ENCODE data around the gene ADAM10. TPM values are rescaled to one million over a fixed set of nuclear protein-coding genes. Genes with fewer than 3 reads are reported as not detected.

The ADAM10 gene
- total RNA-seq, 2 donors from 2014 or later, result 191 to 211 TPM

GRCh38 chr15:58734859-58735258 is 14.6 kb downstream of the ADAM10 start:
- Histone ChIP-seq H3K4me3 (ENCODE audit: low read length) (no peak overlapping the region), H3K9me3 (ENCODE audit: control insufficient read depth, low read length) (no peaks in the 10 kb centered on the region), H3K27me3 (ENCODE audit: control insufficient read depth, insufficient read depth, low read length, poor library complexity, severe bottlenecking) (no peaks in the 10 kb centered on the region), H3K9ac (ENCODE audit: extremely low read depth, low read length, poor library complexity, severe bottlenecking) (no peak overlapping the region), H3K27ac (ENCODE audit: low read depth, low read length) (no peak overlapping the region), H3K36me3 (ENCODE audit: control insufficient read depth, insufficient read depth, low read length) (peaks cover 8% of the 10 kb centered on the region), H3K4me1 (ENCODE audit: control insufficient read depth, insufficient read depth, low read length) (peaks cover 10% of the 10 kb centered on the region)
- peaks cover 46% of the 10 kb centered on the region for H3K4me1 Mint-ChIP-seq
- H3K9me3 Mint-ChIP-seq, result peaks cover 9% of the 10 kb centered on the region
- H3K27ac Mint-ChIP-seq, result peak overlapping the region; percentile 65
- no peaks in the 10 kb centered on the region for H3K27me3 Mint-ChIP-seq (ENCODE audit: insufficient read depth)
- no peak for TF ChIP-seq CTCF (conservative IDR thresholded peaks at IDR 0.05)
- 38 to 77% methylated on average over 2 of the region's 2 CpGs for WGBS, 2 experiments (ENCODE audit: insufficient coverage in 1 of 2, insufficient read length in 1 of 2)
- H3K36me3 Mint-ChIP-seq (ENCODE audit: low read depth), result peaks cover 14% of the 10 kb centered on the region
- no peak overlapping the region for H3K4me3 Mint-ChIP-seq
- DNase-seq, result no peak

- DNase-seq, result no peak
- H3K36me3 Mint-ChIP-seq (ENCODE audit: low read depth), result peaks cover 23% of the 10 kb centered on the region
- no peaks in the 10 kb centered on the region for H3K27me3 ChIP-seq (ENCODE audit: control insufficient read depth, insufficient read depth, low read length, poor library complexity, severe bottlenecking)
- peaks cover 37% of the 10 kb centered on the region for H3K4me1 Mint-ChIP-seq
- H3K4me1 ChIP-seq (ENCODE audit: control insufficient read depth, insufficient read depth, low read length), result peaks cover 6% of the 10 kb centered on the region
- TF ChIP-seq CTCF (conservative IDR thresholded peaks at IDR 0.05), result no peak
- 96 to 100% methylated on average over 3 to 4 of the region's 4 CpGs for WGBS, 2 experiments (ENCODE audit: insufficient coverage in 1 of 2, insufficient read length in 1 of 2)
- no peak overlapping the region for H3K27ac ChIP-seq (ENCODE audit: low read depth, low read length)
- H3K4me3 Mint-ChIP-seq, result no peak overlapping the region
- no peak overlapping the region for H3K4me3 ChIP-seq (ENCODE audit: low read length)
- H3K27ac Mint-ChIP-seq, result no peak overlapping the region
- no peaks in the 10 kb centered on the region for H3K27me3 Mint-ChIP-seq (ENCODE audit: insufficient read depth)
- no peak overlapping the region for H3K9ac ChIP-seq (ENCODE audit: extremely low read depth, low read length, poor library complexity, severe bottlenecking)
- H3K9me3 Mint-ChIP-seq, result peaks cover 9% of the 10 kb centered on the region
- H3K36me3 ChIP-seq (ENCODE audit: control insufficient read depth, insufficient read depth, low read length), result peaks cover 15% of the 10 kb centered on the region
- H3K9me3 ChIP-seq (ENCODE audit: control insufficient read depth, low read length), result no peaks in the 10 kb centered on the region
Observed at GRCh38 chr15:58732625-58733363, 16.7 kb downstream of the ADAM10 start.

DNA sequence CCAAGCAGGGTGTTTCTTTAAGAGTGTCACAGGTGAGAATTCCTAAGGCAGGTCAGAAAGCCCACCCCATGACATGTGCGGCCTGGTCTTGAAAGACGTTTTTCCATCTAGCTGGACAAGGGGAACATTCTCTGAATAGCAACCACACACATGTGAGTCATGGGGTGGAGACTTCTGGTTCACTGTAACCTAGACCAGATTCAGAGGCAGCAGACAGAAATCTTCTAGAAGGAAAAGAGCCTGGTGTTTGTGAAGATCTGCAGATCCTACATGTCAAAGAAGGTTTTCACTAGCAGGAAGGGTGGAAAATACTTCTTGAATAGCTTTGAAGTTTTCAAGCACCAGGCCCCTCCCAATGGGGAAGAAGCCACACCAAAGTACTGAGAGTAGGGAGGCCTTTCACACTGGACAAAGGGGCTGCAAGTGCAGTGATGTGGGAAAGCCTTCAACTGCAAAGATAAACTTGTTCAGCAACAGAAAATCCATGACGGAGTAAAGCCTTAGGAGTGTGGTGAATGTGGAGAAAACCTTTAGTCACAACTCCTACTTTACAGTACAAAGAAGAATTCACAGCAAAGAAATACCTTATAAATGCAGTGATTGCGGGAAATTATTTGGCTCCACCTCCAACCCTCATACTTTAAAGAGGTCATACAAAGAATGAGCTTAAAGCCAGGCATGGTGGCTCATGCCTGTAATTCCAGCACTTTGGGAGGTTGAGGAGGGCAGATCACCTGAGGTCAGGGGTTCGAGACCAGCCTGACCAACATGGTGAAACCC is 17.6 kb downstream of the ADAM10 start:
- H3K9ac ChIP-seq (ENCODE audit: extremely low read depth, low read length, poor library complexity, severe bottlenecking), result no peak overlapping the region
- H3K9me3 ChIP-seq (ENCODE audit: control insufficient read depth, low read length), result no peaks in the 10 kb centered on the region
- peaks cover 15% of the 10 kb centered on the region for H3K36me3 ChIP-seq (ENCODE audit: control insufficient read depth, insufficient read depth, low read length)
- peaks cover 26% of the 10 kb centered on the region for H3K36me3 Mint-ChIP-seq (ENCODE audit: low read depth)
- no peak overlapping the region for H3K27ac ChIP-seq (ENCODE audit: low read depth, low read length)
- H3K27me3 ChIP-seq (ENCODE audit: control insufficient read depth, insufficient read depth, low read length, poor library complexity, severe bottlenecking), result no peaks in the 10 kb centered on the region
- H3K4me3 ChIP-seq (ENCODE audit: low read length), result no peak overlapping the region
- H3K27ac Mint-ChIP-seq, result peak overlapping the region; percentile 33
- peaks cover 31% of the 10 kb centered on the region for H3K4me1 Mint-ChIP-seq
- no peaks in the 10 kb centered on the region for H3K27me3 Mint-ChIP-seq (ENCODE audit: insufficient read depth)
- no peak overlapping the region for H3K4me3 Mint-ChIP-seq
- DNase-seq, result no peak
- TF ChIP-seq CTCF (conservative IDR thresholded peaks at IDR 0.05), result no peak
- 70 to 93% methylated on average over 2 to 4 of the region's 5 CpGs for WGBS, 2 experiments (ENCODE audit: insufficient coverage in 1 of 2, insufficient read length in 1 of 2)
- H3K9me3 Mint-ChIP-seq, result peaks cover 9% of the 10 kb centered on the region
- peaks cover 5% of the 10 kb centered on the region for H3K4me1 ChIP-seq (ENCODE audit: control insufficient read depth, insufficient read depth, low read length)
